BLaER1 (cell line): ENCODE measurements around the gene STAB2.

Experiments
- H3K27ac ChIP-seq: shearing (Covaris generic); formaldehyde crosslinking; 2 replicates; pipeline ENCODE4 v1.8.1; 2022
- H3K27me3 ChIP-seq: shearing (Covaris generic); formaldehyde crosslinking; 2 replicates; pipeline ENCODE4 v1.8.1; 2022
- H3K36me3 ChIP-seq: shearing (Covaris generic); formaldehyde crosslinking; 2 replicates; pipeline ENCODE4 v1.8.1; 2022
- H3K4me1 ChIP-seq: shearing (Covaris generic); formaldehyde crosslinking; 2 replicates; pipeline ENCODE4 v1.8.1; 2022
- H3K4me2 ChIP-seq: shearing (Covaris generic); formaldehyde crosslinking; 2 replicates; pipeline ENCODE4 v1.8.1; 2022
- H3K4me3 ChIP-seq: shearing (Covaris generic); formaldehyde crosslinking; 2 replicates; pipeline ENCODE4 v1.8.1; 2022
- H3K9ac ChIP-seq: shearing (Covaris generic); formaldehyde crosslinking; 2 replicates; pipeline ENCODE4 v1.8.1; 2022
- H3K9me3 ChIP-seq: shearing (Covaris generic); formaldehyde crosslinking; 2 replicates; pipeline ENCODE4 v1.8.1; 2022
- H4K20me1 ChIP-seq: shearing (Covaris generic); formaldehyde crosslinking; 2 replicates; pipeline ENCODE4 v1.8.1; 2022
- Cebpa-rat ChIP-seq: shearing (Covaris generic); IDR thresholded peaks from 2 replicates; pipeline ENCODE4 v1.8.1; 2022

Gene STAB2

GRCh38 chr12:103586791-103587370 lies at the start of gene STAB2:
STAB2 (plus strand) TSS chr12:103587273; CDS start chr12:103587477, 204 bp downstream.
- Histone ChIP-seq H3K4me2 (no peak within 1 kb of the TSS), H3K4me1 (peaks cover 10% of the 10 kb centered on the region), H3K27ac (no peak within 1 kb of the TSS), H3K9me3 (no peaks in the 10 kb centered on the region), H3K36me3 (no peaks in the 10 kb centered on the region), H3K9ac (no peak within 1 kb of the TSS), H3K27me3 (no peaks in the 10 kb centered on the region), H4K20me1 (no peaks in the 10 kb centered on the region), H3K4me3 (no peak within 1 kb of the TSS)
- no peak for TF ChIP-seq Cebpa-rat

- H3K9ac ChIP-seq: no peak overlapping the region
- no peak overlapping the region for H3K4me2 ChIP-seq
- no peaks in the 10 kb centered on the region for H3K36me3 ChIP-seq
- H4K20me1 ChIP-seq: no peaks in the 10 kb centered on the region
- H3K9me3 ChIP-seq: no peaks in the 10 kb centered on the region
- TF ChIP-seq Cebpa-rat: no peak
- peaks cover 13% of the 10 kb centered on the region; the same call in 1 of the 2 replicates for H3K4me1 ChIP-seq
- no peak overlapping the region for H3K27ac ChIP-seq
- no peaks in the 10 kb centered on the region for H3K27me3 ChIP-seq
- H3K4me3 ChIP-seq: no peak overlapping the region
These were observed 48.7 kb upstream of the STAB2 start for GRCh38 chr12:103538397-103538796.

GRCh38 chr12:103540319-103540718 lies 46.8 kb upstream of the STAB2 start:
- no peaks in the 10 kb centered on the region for H3K36me3 ChIP-seq
- H3K4me3 ChIP-seq: no peak overlapping the region
- no peaks in the 10 kb centered on the region for H4K20me1 ChIP-seq
- H3K9ac ChIP-seq: no peak overlapping the region
- no peaks in the 10 kb centered on the region for H3K27me3 ChIP-seq
- no peaks in the 10 kb centered on the region for H3K9me3 ChIP-seq
- peaks cover 13% of the 10 kb centered on the region; the same call in 1 of the 2 replicates for H3K4me1 ChIP-seq
- TF ChIP-seq Cebpa-rat: no peak
- H3K4me2 ChIP-seq: peak overlapping the region; percentile 50
- H3K27ac ChIP-seq: no peak overlapping the region

- TF ChIP-seq Cebpa-rat: no peak
- no peaks in the 10 kb centered on the region for H3K27me3 ChIP-seq
- H3K4me2 ChIP-seq: no peak overlapping the region
- no peak overlapping the region for H3K9ac ChIP-seq
- H3K36me3 ChIP-seq: no peaks in the 10 kb centered on the region
- no peak overlapping the region for H3K4me3 ChIP-seq
- no peaks in the 10 kb centered on the region for H3K9me3 ChIP-seq
- H4K20me1 ChIP-seq: no peaks in the 10 kb centered on the region
- no peak overlapping the region for H3K27ac ChIP-seq
- H3K4me1 ChIP-seq: peaks cover 13% of the 10 kb centered on the region; the same call in 1 of the 2 replicates
These were observed 45.0 kb upstream of the STAB2 start for GRCh38 chr12:103542078-103542477.

GRCh38 chr12:103546959-103547358 lies 40.1 kb upstream of the STAB2 start:
- Histone ChIP-seq H3K4me2 (no peak overlapping the region), H4K20me1 (no peaks in the 10 kb centered on the region), H3K9ac (no peak overlapping the region), H3K9me3 (no peaks in the 10 kb centered on the region), H3K36me3 (no peaks in the 10 kb centered on the region), H3K27ac (no peak overlapping the region), H3K27me3 (no peaks in the 10 kb centered on the region), H3K4me3 (no peak overlapping the region), H3K4me1 (no peaks in the 10 kb centered on the region)
- no peak for TF ChIP-seq Cebpa-rat

GRCh38 chr12:103547376-103547775 lies 39.7 kb upstream of the STAB2 start:
- Histone ChIP-seq H3K36me3 (no peaks in the 10 kb centered on the region), H3K9ac (no peak overlapping the region), H3K27ac (no peak overlapping the region), H3K4me3 (no peak overlapping the region), H3K4me1 (no peaks in the 10 kb centered on the region), H4K20me1 (no peaks in the 10 kb centered on the region), H3K9me3 (no peaks in the 10 kb centered on the region), H3K27me3 (no peaks in the 10 kb centered on the region), H3K4me2 (no peak overlapping the region)
- no peak for TF ChIP-seq Cebpa-rat

- H3K27ac ChIP-seq: no peak overlapping the region
- no peak overlapping the region for H3K9ac ChIP-seq
- H3K9me3 ChIP-seq: no peaks in the 10 kb centered on the region
- no peak overlapping the region for H3K4me3 ChIP-seq
- no peaks in the 10 kb centered on the region for H3K36me3 ChIP-seq
- no peaks in the 10 kb centered on the region for H4K20me1 ChIP-seq
- TF ChIP-seq Cebpa-rat: no peak
- H3K27me3 ChIP-seq: no peaks in the 10 kb centered on the region
- no peak overlapping the region for H3K4me2 ChIP-seq
- H3K4me1 ChIP-seq: no peaks in the 10 kb centered on the region
These were observed 39.1 kb upstream of the STAB2 start for GRCh38 chr12:103547929-103548328.

- Histone ChIP-seq H3K27ac (no peak overlapping the region), H3K4me2 (no peak overlapping the region), H3K4me1 (no peaks in the 10 kb centered on the region), H3K9me3 (no peaks in the 10 kb centered on the region), H3K36me3 (no peaks in the 10 kb centered on the region), H3K4me3 (no peak overlapping the region), H3K9ac (no peak overlapping the region), H4K20me1 (no peaks in the 10 kb centered on the region), H3K27me3 (no peaks in the 10 kb centered on the region)
- no peak for TF ChIP-seq Cebpa-rat
These were observed 38.2 kb upstream of the STAB2 start for GRCh38 chr12:103548622-103549601.

GRCh38 chr12:103556890-103557627 lies 30.0 kb upstream of the STAB2 start:
- no peak overlapping the region for H3K9ac ChIP-seq
- H3K4me2 ChIP-seq: no peak overlapping the region
- H3K36me3 ChIP-seq: no peaks in the 10 kb centered on the region
- 0 out of 2 replicates have a peak, but pooled peaks cover 5% of the 10 kb centered on the region for H3K9me3 ChIP-seq
- no peaks in the 10 kb centered on the region for H4K20me1 ChIP-seq
- no peaks in the 10 kb centered on the region for H3K4me1 ChIP-seq
- no peaks in the 10 kb centered on the region for H3K27me3 ChIP-seq
- no peak for TF ChIP-seq Cebpa-rat
- no peak overlapping the region for H3K27ac ChIP-seq
- no peak overlapping the region for H3K4me3 ChIP-seq
